Measurements from ENCODE around the gene KIRREL3. TPM values are rescaled to one million over a fixed set of nuclear protein-coding genes. Genes with fewer than 3 reads are reported as not detected.

The KIRREL3 gene
- total RNA-seq, 1 donor from 2014 or later, result not detected

GRCh38 chr11:126680700-126681099 is 319.9 kb downstream of the KIRREL3 start:
- no peak overlapping the region for H3K4me3 ChIP-seq (ENCODE audit: low read depth, low read length)
- no peak for FAIRE-seq
- DNase-seq (ENCODE audit: low read depth), result no peak
- TF ChIP-seq CTCF (IDR thresholded peaks at IDR 0.05; ENCODE audit: insufficient read depth, low read length, severe bottlenecking), result no peak
- H3K27me3 ChIP-seq (ENCODE audit: control insufficient read depth, insufficient read depth, low read length), result no peaks in the 10 kb centered on the region
- H3K36me3 ChIP-seq (ENCODE audit: control insufficient read depth, insufficient read depth, low read length), result no peaks in the 10 kb centered on the region

- Histone ChIP-seq H3K36me3 (ENCODE audit: control insufficient read depth, insufficient read depth, low read length) (no peaks in the 10 kb centered on the region), H3K27me3 (ENCODE audit: control insufficient read depth, insufficient read depth, low read length) (no peaks in the 10 kb centered on the region), H3K4me3 (ENCODE audit: low read depth, low read length) (no peak overlapping the region)
- DNase-seq (ENCODE audit: low read depth) (no peak), FAIRE-seq (no peak)
- no peak for TF ChIP-seq CTCF (IDR thresholded peaks at IDR 0.05; ENCODE audit: insufficient read depth, low read length, severe bottlenecking)
These were observed 320.4 kb downstream of the KIRREL3 start for GRCh38 chr11:126680131-126680530.

- no peak for TF ChIP-seq CTCF (IDR thresholded peaks at IDR 0.05; ENCODE audit: insufficient read depth, low read length, severe bottlenecking)
- H3K27me3 ChIP-seq (ENCODE audit: control insufficient read depth, insufficient read depth, low read length), result no peaks in the 10 kb centered on the region
- DNase-seq (ENCODE audit: low read depth) (no peak), FAIRE-seq (no peak)
- H3K4me3 ChIP-seq (ENCODE audit: low read depth, low read length), result no peak overlapping the region
- no peaks in the 10 kb centered on the region for H3K36me3 ChIP-seq (ENCODE audit: control insufficient read depth, insufficient read depth, low read length)
These were observed 321.5 kb downstream of the KIRREL3 start for GRCh38 chr11:126679033-126679432.

- TF ChIP-seq CTCF (IDR thresholded peaks at IDR 0.05; ENCODE audit: insufficient read depth, low read length, severe bottlenecking), result no peak
- FAIRE-seq, result no peak
These were observed 324.0 kb downstream of the KIRREL3 start for GRCh38 chr11:126676536-126676935.

GRCh38 chr11:126673319-126673718 is 327.3 kb downstream of the KIRREL3 start:
- FAIRE-seq, result no peak
- H3K4me3 ChIP-seq (ENCODE audit: low read depth, low read length), result no peak overlapping the region
- no peak for TF ChIP-seq CTCF (IDR thresholded peaks at IDR 0.05; ENCODE audit: insufficient read depth, low read length, severe bottlenecking)
- no peaks in the 10 kb centered on the region for H3K36me3 ChIP-seq (ENCODE audit: control insufficient read depth, insufficient read depth, low read length)
- H3K27me3 ChIP-seq (ENCODE audit: control insufficient read depth, insufficient read depth, low read length), result no peaks in the 10 kb centered on the region
- DNase-seq (ENCODE audit: low read depth), result no peak

More at GRCh38 chr11:126676536-126676935, 324.0 kb downstream of the KIRREL3 start:
- H3K27me3 ChIP-seq (ENCODE audit: control insufficient read depth, insufficient read depth, low read length), result no peaks in the 10 kb centered on the region
- no peak overlapping the region for H3K4me3 ChIP-seq (ENCODE audit: low read depth, low read length)
- no peak for DNase-seq (ENCODE audit: low read depth)
- no peaks in the 10 kb centered on the region for H3K36me3 ChIP-seq (ENCODE audit: control insufficient read depth, insufficient read depth, low read length)

- Histone ChIP-seq H3K4me3 (ENCODE audit: low read depth, low read length) (no peak overlapping the region), H3K36me3 (ENCODE audit: control insufficient read depth, insufficient read depth, low read length) (no peaks in the 10 kb centered on the region), H3K27me3 (ENCODE audit: control insufficient read depth, insufficient read depth, low read length) (no peaks in the 10 kb centered on the region)
- DNase-seq (ENCODE audit: low read depth) (no peak), FAIRE-seq (no peak)
- TF ChIP-seq CTCF (IDR thresholded peaks at IDR 0.05; ENCODE audit: insufficient read depth, low read length, severe bottlenecking), result no peak
These were observed 331.2 kb downstream of the KIRREL3 start for GRCh38 chr11:126669416-126669815.

Data from bronchial epithelial cell (primary cell).